NCI-H146 treated with DMSO at 0.1 percent for 48 hours (cell line): ENCODE data around the gene EPG5.
"Not testable (repeated sequence)": the region's sequence is repeated elsewhere in the genome, so short reads cannot be mapped to it uniquely, and the experiment has no call there.

Experiments used
- DNase-seq: peaks from one replicate; lab custom pipeline; 2025; ENCODE audit not compliant: unreplicated experiment; lab: John Stamatoyannopoulos, UW

Gene EPG5

GRCh38 chr18:45967007-45967706 lies at the start of gene EPG5:
EPG5 (minus strand) TSS chr18:45967329; CDS start chr18:45967239, 90 bp downstream.
- peak; percentile 98 for DNase-seq

GRCh38 chr18:46013484-46014189 lies 46.5 kb upstream of the EPG5 start:
- no peak for DNase-seq

- DNase-seq, result no peak
Observed at GRCh38 chr18:46010676-46011075, 43.5 kb upstream of the EPG5 start.

GRCh38 chr18:46010050-46010449 lies 42.9 kb upstream of the EPG5 start:
- DNase-seq, result no peak

- DNase-seq, result no peak
Observed at GRCh38 chr18:46009125-46009840, 42.2 kb upstream of the EPG5 start.

GRCh38 chr18:46008531-46008930 lies 41.4 kb upstream of the EPG5 start:
- no peak for DNase-seq

- DNase-seq, result no peak
Observed at GRCh38 chr18:46007165-46007564, 40.0 kb upstream of the EPG5 start.

- no peak for DNase-seq
Observed at GRCh38 chr18:46002934-46003333, 35.8 kb upstream of the EPG5 start.

- no peak for DNase-seq
Observed at GRCh38 chr18:46001892-46002291, 34.8 kb upstream of the EPG5 start.

- no peak for DNase-seq
Observed at GRCh38 chr18:46001074-46001473, 33.9 kb upstream of the EPG5 start.

- no peak for DNase-seq
Observed at GRCh38 chr18:45999536-45999935, 32.4 kb upstream of the EPG5 start.

GRCh38 chr18:45998244-45998643 lies 31.1 kb upstream of the EPG5 start:
- no peak for DNase-seq

GRCh38 chr18:45997700-45998151 lies 30.6 kb upstream of the EPG5 start:
- no peak for DNase-seq

- DNase-seq, result no peak
Observed at GRCh38 chr18:45995461-45995860, 28.3 kb upstream of the EPG5 start.

- peak; percentile 39 for DNase-seq
Observed at GRCh38 chr18:45993438-45993837, 26.3 kb upstream of the EPG5 start.

GRCh38 chr18:45992527-45992926 lies 25.4 kb upstream of the EPG5 start:
- DNase-seq, result not testable (repeated sequence)

GRCh38 chr18:45991788-45992187 lies 24.7 kb upstream of the EPG5 start:
- DNase-seq, result no peak

GRCh38 chr18:45984546-45985235 lies 17.6 kb upstream of the EPG5 start:
- DNase-seq, result no peak

- DNase-seq, result no peak
Observed at GRCh38 chr18:45981821-45982220, 14.7 kb upstream of the EPG5 start.

GRCh38 chr18:45980229-45980628 lies 13.1 kb upstream of the EPG5 start:
- no peak for DNase-seq

- peak; percentile 21 for DNase-seq
Observed at GRCh38 chr18:45978084-45978483, 11.0 kb upstream of the EPG5 start.
